Neural progenitor cell (in vitro differentiated cells): ENCODE measurements around the gene PACC1.

Experiments used
- EZH2 ChIP-seq: fragments of 200-600 bp; sonication (generic); IDR thresholded peaks from 2 replicates; pipeline ENCODE4 v1.6.1; 2017; ENCODE audit warnings: antibody characterized with exemption, mild to moderate bottlenecking, moderate library complexity
- TF ChIP-seq, protein P1 (sequence below): fragments of 200-600 bp; sonication (generic); IDR thresholded peaks from 2 replicates; pipeline ENCODE4 v1.5.1; 2017; ENCODE audit warnings: antibody characterized with exemption, mild to moderate bottlenecking

DNA sequence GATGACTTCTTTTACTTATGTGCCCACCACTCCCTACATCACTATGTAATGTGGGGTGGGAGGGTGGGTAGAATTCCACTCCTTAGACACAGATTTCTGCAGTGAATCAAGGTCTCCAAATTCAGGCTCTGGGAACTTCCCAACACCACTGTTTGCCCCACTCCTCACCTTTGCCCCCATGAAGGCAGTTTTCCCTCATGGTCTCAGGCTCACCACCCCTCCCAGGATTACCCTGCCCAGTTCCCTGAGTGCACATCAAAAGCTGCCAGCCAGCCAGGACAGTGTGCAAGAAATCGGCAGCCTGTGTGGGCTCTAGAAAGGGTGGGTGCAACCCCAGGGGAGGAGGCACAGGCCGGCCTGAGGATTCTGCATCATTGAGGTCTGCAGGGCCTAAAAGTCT is 32.8 kb upstream of the PACC1 start:
- TF ChIP-seq EZH2 = no peak
- TF ChIP-seq, protein P1, sequence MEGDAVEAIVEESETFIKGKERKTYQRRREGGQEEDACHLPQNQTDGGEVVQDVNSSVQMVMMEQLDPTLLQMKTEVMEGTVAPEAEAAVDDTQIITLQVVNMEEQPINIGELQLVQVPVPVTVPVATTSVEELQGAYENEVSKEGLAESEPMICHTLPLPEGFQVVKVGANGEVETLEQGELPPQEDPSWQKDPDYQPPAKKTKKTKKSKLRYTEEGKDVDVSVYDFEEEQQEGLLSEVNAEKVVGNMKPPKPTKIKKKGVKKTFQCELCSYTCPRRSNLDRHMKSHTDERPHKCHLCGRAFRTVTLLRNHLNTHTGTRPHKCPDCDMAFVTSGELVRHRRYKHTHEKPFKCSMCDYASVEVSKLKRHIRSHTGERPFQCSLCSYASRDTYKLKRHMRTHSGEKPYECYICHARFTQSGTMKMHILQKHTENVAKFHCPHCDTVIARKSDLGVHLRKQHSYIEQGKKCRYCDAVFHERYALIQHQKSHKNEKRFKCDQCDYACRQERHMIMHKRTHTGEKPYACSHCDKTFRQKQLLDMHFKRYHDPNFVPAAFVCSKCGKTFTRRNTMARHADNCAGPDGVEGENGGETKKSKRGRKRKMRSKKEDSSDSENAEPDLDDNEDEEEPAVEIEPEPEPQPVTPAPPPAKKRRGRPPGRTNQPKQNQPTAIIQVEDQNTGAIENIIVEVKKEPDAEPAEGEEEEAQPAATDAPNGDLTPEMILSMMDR = no peak
